Measurements from ENCODE around the gene EID2.

EID2 gene

GRCh38 chr19:39509233-39509632 is 30.7 kb downstream of the EID2 start:
- TF ChIP-seq FOXM1 (IDR thresholded peaks at IDR 0.05; ENCODE audit: borderline replicate concordance, low read depth) (no peak), NFIC (IDR thresholded peaks at IDR 0.05) (no peak), REST (IDR thresholded peaks at IDR 0.05; ENCODE audit: low read depth) (no peak), RAD21 (IDR thresholded peaks at IDR 0.05; ENCODE audit: low read depth) (no peak), ZBTB7A (IDR thresholded peaks at IDR 0.05; ENCODE audit: low read depth) (no peak), CEBPB (IDR thresholded peaks at IDR 0.05) (no peak), USF1 (IDR thresholded peaks at IDR 0.05) (no peak), EGR1 (IDR thresholded peaks at IDR 0.05) (no peak), TCF12 (IDR thresholded peaks at IDR 0.05; ENCODE audit: low read depth) (no peak), EP300 (IDR thresholded peaks at IDR 0.05; ENCODE audit: borderline replicate concordance) (no peak), CREB1 (IDR thresholded peaks at IDR 0.05; ENCODE audit: low read depth) (no peak), MAX (IDR thresholded peaks at IDR 0.05) (no peak), TAF1 (IDR thresholded peaks at IDR 0.05; ENCODE audit: low read depth) (no peak), TEAD4 (IDR thresholded peaks at IDR 0.05) (no peak), YY1 (IDR thresholded peaks at IDR 0.05; ENCODE audit: low read depth) (no peak)

GRCh38 chr19:39508629-39509028 is 31.3 kb downstream of the EID2 start:
- no peak for TF ChIP-seq TAF1 (IDR thresholded peaks at IDR 0.05; ENCODE audit: low read depth)
- no peak for TF ChIP-seq YY1 (IDR thresholded peaks at IDR 0.05; ENCODE audit: low read depth)
- TF ChIP-seq EGR1 (IDR thresholded peaks at IDR 0.05): no peak
- no peak for TF ChIP-seq ZBTB7A (IDR thresholded peaks at IDR 0.05; ENCODE audit: low read depth)
- TF ChIP-seq NFIC (IDR thresholded peaks at IDR 0.05): no peak
- no peak for TF ChIP-seq TEAD4 (IDR thresholded peaks at IDR 0.05)
- TF ChIP-seq MAX (IDR thresholded peaks at IDR 0.05): no peak
- TF ChIP-seq CEBPB (IDR thresholded peaks at IDR 0.05): no peak

GRCh38 chr19:39507715-39508364 is 32.1 kb downstream of the EID2 start:
- no peak for TF ChIP-seq FOXM1 (IDR thresholded peaks at IDR 0.05; ENCODE audit: borderline replicate concordance, low read depth)
- TF ChIP-seq ZBTB7A (IDR thresholded peaks at IDR 0.05; ENCODE audit: low read depth): no peak
- TF ChIP-seq RAD21 (IDR thresholded peaks at IDR 0.05; ENCODE audit: low read depth): no peak
- TF ChIP-seq CEBPB (IDR thresholded peaks at IDR 0.05): no peak
- no peak for TF ChIP-seq REST (IDR thresholded peaks at IDR 0.05; ENCODE audit: low read depth)
- no peak for TF ChIP-seq TCF12 (IDR thresholded peaks at IDR 0.05; ENCODE audit: low read depth)
- no peak for TF ChIP-seq TAF1 (IDR thresholded peaks at IDR 0.05; ENCODE audit: low read depth)
- TF ChIP-seq MAX (IDR thresholded peaks at IDR 0.05): no peak
- TF ChIP-seq USF1 (IDR thresholded peaks at IDR 0.05): no peak
- TF ChIP-seq TEAD4 (IDR thresholded peaks at IDR 0.05): no peak
- no peak for TF ChIP-seq EP300 (IDR thresholded peaks at IDR 0.05; ENCODE audit: borderline replicate concordance)
- no peak for TF ChIP-seq CREB1 (IDR thresholded peaks at IDR 0.05; ENCODE audit: low read depth)
- TF ChIP-seq EGR1 (IDR thresholded peaks at IDR 0.05): no peak
- no peak for TF ChIP-seq YY1 (IDR thresholded peaks at IDR 0.05; ENCODE audit: low read depth)
- no peak for TF ChIP-seq NFIC (IDR thresholded peaks at IDR 0.05)

GRCh38 chr19:39506944-39507714 is 32.8 kb downstream of the EID2 start:
- TF ChIP-seq YY1 (IDR thresholded peaks at IDR 0.05; ENCODE audit: low read depth): no peak
- no peak for TF ChIP-seq NFIC (IDR thresholded peaks at IDR 0.05)
- TF ChIP-seq CEBPB (IDR thresholded peaks at IDR 0.05): no peak
- no peak for TF ChIP-seq CREB1 (IDR thresholded peaks at IDR 0.05; ENCODE audit: low read depth)
- TF ChIP-seq MAX (IDR thresholded peaks at IDR 0.05): peak; percentile 99
- no peak for TF ChIP-seq FOXM1 (IDR thresholded peaks at IDR 0.05; ENCODE audit: borderline replicate concordance, low read depth)
- TF ChIP-seq RAD21 (IDR thresholded peaks at IDR 0.05; ENCODE audit: low read depth): no peak
- TF ChIP-seq USF1 (IDR thresholded peaks at IDR 0.05): peak; percentile 79
- TF ChIP-seq ZBTB7A (IDR thresholded peaks at IDR 0.05; ENCODE audit: low read depth): no peak
- TF ChIP-seq TCF12 (IDR thresholded peaks at IDR 0.05; ENCODE audit: low read depth): peak; percentile 42; the same call in 1 of the 2 replicates
- no peak for TF ChIP-seq REST (IDR thresholded peaks at IDR 0.05; ENCODE audit: low read depth)
- no peak for TF ChIP-seq EGR1 (IDR thresholded peaks at IDR 0.05)
- TF ChIP-seq EP300 (IDR thresholded peaks at IDR 0.05; ENCODE audit: borderline replicate concordance): no peak
- no peak for TF ChIP-seq TAF1 (IDR thresholded peaks at IDR 0.05; ENCODE audit: low read depth)
